GM06990 (cell line): ENCODE data around the gene CCDC86.

ENCODE experiments used
- DNase-seq: peaks from one replicate; pipeline ENCODE4 v3.0.0-alpha.2; 2011; ENCODE audit not compliant: insufficient read length; ENCODE audit errors: extremely low read depth
- H3K27me3 ChIP-seq: replicated peaks from 2 replicates; pipeline ENCODE4 v1.6.0; 2011; ENCODE audit warnings: low read length; ENCODE audit not compliant: control insufficient read depth, insufficient read depth
- H3K36me3 ChIP-seq: 2 replicates; pipeline ENCODE4 v1.5.1; 2011; ENCODE audit warnings: low read length; ENCODE audit not compliant: control insufficient read depth, insufficient read depth
- H3K4me3 ChIP-seq: replicated peaks from 2 replicates; pipeline ENCODE4 v1.5.1; 2011; ENCODE audit warnings: low read depth, mild to moderate bottlenecking, control low read depth, low read length
- CTCF ChIP-seq: IDR thresholded peaks from 2 replicates; pipeline ENCODE4 v1.5.1; 2011; ENCODE audit warnings: low read length, control low read depth, mild to moderate bottlenecking, inconsistent platforms; ENCODE audit not compliant: insufficient read depth, poor library complexity, severe bottlenecking

Gene CCDC86

GRCh38 chr11:60875366-60876167 lies 33.7 kb downstream of the CCDC86 start:
- H3K27me3 ChIP-seq: no peaks in the 10 kb centered on the region
- H3K36me3 ChIP-seq: peaks cover 5% of the 10 kb centered on the region
- no peak for TF ChIP-seq CTCF
- no peak overlapping the region for H3K4me3 ChIP-seq
- DNase-seq: no peak

- no peak for DNase-seq
- H3K36me3 ChIP-seq: peaks cover 5% of the 10 kb centered on the region
These were observed 34.2 kb downstream of the CCDC86 start for GRCh38 chr11:60876168-60876485.

GRCh38 chr11:60878245-60879101 lies 36.6 kb downstream of the CCDC86 start:
- TF ChIP-seq CTCF: no peak
- Histone ChIP-seq H3K27me3 (no peaks in the 10 kb centered on the region), H3K4me3 (no peak overlapping the region), H3K36me3 (peaks cover 5% of the 10 kb centered on the region)
- DNase-seq: no peak

More at GRCh38 chr11:60876168-60876485, 34.2 kb downstream of the CCDC86 start:
- H3K27me3 ChIP-seq: no peaks in the 10 kb centered on the region
- no peak for TF ChIP-seq CTCF
- H3K4me3 ChIP-seq: no peak overlapping the region

GRCh38 chr11:60879104-60879503 lies 37.2 kb downstream of the CCDC86 start:
- Histone ChIP-seq H3K4me3 (no peak overlapping the region), H3K36me3 (peaks cover 5% of the 10 kb centered on the region), H3K27me3 (no peaks in the 10 kb centered on the region)
- DNase-seq: no peak
- no peak for TF ChIP-seq CTCF

GRCh38 chr11:60879971-60880588 lies 38.2 kb downstream of the CCDC86 start:
- H3K27me3 ChIP-seq: no peaks in the 10 kb centered on the region
- TF ChIP-seq CTCF: no peak
- no peak for DNase-seq

More at GRCh38 chr11:60879971-60880588, 38.2 kb downstream of the CCDC86 start:
- no peak overlapping the region for H3K4me3 ChIP-seq
- peaks cover 5% of the 10 kb centered on the region for H3K36me3 ChIP-seq
